Right renal cortex interstitium (tissue), 3 donors: ENCODE data around the gene SERP2. TPM values are rescaled to one million over a fixed set of nuclear protein-coding genes. Genes with fewer than 3 reads are reported as not detected.
A peak's percentile ranks its signal among the peaks of the same experiment; 100 is the strongest.

Experiments
- DNase-seq, 3 donors: peaks; one replicate each; pipeline ENCODE4 v3.0.0-alpha.2; 2013; ENCODE audit warnings: low read depth in 3 of 3, low spot score in 2 of 3
- polyA plus RNA-seq, 3 donors: library from polyadenylated mRNA; unstranded; fragments of 120-200 nt; gene quantifications; one replicate each; pipeline ENCODE4 v1.2.1, GENCODE V29; 2013; ENCODE audit not compliant: insufficient read length in 3 of 3

Gene SERP2
- polyA plus RNA-seq, 3 donors = 8.2 to 11.0 (median 9.3) TPM

- DNase-seq = peak in 1 of 3 donors; percentile 13
Measured at GRCh38 chr13:44431150-44431549, 57.5 kb downstream of the SERP2 start.

DNA sequence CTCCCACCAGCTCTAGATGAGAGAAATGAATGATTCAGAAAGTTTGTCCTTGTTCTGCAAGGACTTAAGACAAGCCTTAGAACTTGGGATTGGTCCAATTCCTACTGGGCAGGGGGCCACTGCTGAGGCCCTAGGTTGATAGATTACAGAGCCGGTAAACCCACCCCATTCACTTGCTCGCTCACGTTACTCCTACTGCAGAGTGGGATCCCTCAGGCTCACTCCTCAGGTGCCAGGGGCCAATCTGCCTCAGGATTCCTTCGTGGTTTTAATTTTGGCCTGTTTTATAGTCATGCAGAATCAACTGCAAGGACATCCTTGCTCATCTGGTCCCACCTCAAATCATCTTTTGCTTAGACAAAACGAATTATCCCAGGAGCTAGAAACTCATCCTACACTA lies 59.0 kb downstream of the SERP2 start:
- no peak for DNase-seq

DNA sequence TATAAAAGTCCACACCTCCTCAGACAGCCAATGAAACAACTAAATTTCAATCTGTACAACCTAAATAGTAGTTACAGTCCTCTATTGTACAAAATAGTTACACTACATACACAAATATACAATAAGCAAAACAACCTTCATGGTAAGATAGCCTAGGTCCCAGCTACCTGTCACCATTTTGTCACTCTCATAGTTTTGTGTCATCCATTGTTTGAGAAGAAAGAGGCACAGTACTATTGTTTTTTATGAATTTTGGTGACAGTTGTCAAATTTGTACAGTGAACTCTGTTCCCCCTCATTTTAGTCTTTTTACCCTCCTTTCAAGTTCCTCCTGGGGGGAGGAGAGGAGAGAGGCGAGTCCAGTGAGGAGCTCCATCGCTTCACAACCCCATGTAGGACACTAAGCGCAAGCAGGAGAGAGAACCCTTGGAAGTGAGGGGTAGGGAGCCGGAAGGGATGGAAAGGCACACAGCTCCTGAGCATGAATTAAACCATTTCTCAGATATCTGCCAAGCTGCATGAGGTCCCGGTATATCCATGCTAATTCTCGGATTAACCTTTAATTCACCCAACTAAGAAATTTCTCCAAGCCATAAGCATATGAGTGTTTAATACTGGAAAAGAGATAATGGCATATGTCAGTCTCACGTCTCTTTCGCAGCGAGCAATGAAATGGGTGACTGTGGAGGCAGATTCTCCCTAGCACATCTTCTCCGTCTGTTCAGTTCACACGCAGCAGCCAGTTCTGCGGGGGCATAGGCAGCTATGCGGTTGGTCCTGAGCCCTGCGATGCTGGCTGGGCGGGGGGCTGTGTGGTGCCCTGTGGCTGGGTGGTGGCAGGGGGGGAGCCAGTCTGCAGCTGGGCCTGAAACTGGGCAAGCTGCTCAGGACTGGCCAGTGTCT lies 60.5 kb downstream of the SERP2 start:
- DNase-seq = no peak

- peak in 1 of 3 donors; percentile 10 for DNase-seq
Measured at GRCh38 chr13:44434766-44435141, 61.1 kb downstream of the SERP2 start.

- DNase-seq = peak; percentile 98 to 99 (median 99)
Measured at GRCh38 chr13:44435142-44435918, 61.7 kb downstream of the SERP2 start.

- no peak for DNase-seq
Measured at GRCh38 chr13:44435919-44436510, 62.4 kb downstream of the SERP2 start.

GRCh38 chr13:44436589-44437337 lies 63.1 kb downstream of the SERP2 start:
- DNase-seq = peak; percentile 84 to 93 (median 89)

DNA sequence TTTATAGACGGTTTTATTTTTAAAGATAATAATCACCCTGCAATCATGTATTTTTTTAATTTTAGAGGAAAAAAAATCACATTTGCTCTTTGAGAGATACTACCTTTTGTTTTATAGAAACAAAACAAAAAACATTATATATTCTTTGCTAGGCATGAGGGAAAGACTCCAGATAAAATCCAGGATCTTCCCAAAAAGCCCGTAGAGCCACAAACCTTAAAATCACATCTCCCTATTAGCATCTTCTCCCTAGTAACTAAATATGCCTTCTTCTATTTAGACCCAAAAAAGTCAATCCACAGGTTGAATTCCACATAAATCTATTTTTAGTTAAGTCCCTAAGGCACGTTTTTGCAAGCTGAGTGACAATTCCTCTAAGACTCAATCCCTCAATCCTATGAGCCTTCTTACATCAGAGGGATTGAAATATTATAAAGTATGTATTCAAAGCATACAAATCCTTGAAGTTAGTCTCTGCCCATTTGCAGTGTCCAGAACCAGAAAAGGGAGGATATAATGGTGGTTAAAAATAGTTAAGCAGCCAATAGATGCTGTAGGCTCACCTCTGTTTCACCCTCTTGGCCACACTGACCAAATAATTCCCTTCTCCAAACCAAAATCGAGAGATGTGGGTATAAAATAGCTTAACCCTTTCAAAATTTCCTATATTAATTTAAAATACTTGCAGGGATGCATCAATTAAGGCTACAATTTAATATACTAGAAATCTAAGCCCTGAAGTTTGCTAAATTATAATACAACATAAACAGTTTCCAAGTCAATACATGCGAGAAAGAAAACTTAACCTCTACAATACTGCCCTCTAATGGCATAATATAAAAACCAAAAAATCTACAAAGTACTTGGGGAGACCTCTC lies 64.0 kb downstream of the SERP2 start:
- DNase-seq = peak in 1 of 3 donors; percentile 19

GRCh38 chr13:44438234-44438579 lies 64.6 kb downstream of the SERP2 start:
- no peak for DNase-seq

- DNase-seq = no peak
Measured at GRCh38 chr13:44439452-44440024, 65.9 kb downstream of the SERP2 start.

- no peak for DNase-seq
Measured at GRCh38 chr13:44440046-44440608, 66.5 kb downstream of the SERP2 start.

Other genes starting within 250 kb of the SERP2 start
- 100 to 1,000 TPM; 239 to 257 (median 248) TPM for gene TSC22D1, start 202.5 kb downstream of the SERP2 start, polyA plus RNA-seq